T follicular helper cell (primary cell): ENCODE data around the gene CCDC74B.
"Not testable (repeated sequence)": the region's sequence is repeated elsewhere in the genome, so short reads cannot be mapped to it uniquely, and the experiment has no call there.

Experiments
- DNase-seq: peaks from one replicate; pipeline ENCODE4 v3.0.0-alpha.2; 2020; ENCODE audit warnings: low read depth

The CCDC74B gene

GRCh38 chr2:130150181-130151144 lies 5.6 kb upstream of the CCDC74B start:
- no peak for DNase-seq

DNA sequence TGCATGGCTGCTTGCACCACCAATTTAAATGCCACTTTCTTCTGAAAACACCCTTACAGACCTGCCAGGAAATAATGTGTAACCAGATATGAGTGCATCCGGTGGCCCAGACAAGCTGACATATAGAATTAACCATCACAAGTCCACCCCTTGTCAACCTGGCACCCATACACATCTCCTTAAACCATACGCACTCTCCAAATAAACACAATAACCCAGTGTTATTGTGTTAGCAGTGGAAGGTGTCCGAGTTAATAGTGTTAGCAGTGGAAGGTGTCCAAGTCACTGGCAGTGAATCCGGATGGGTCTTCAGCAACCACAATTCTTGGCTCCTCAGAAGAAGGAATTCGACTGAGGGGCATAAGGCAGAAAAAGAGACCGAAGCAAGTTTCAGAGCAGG lies 3.6 kb upstream of the CCDC74B start:
- not testable (repeated sequence) for DNase-seq

GRCh38 chr2:130143266-130144039 lies 1.5 kb downstream of the CCDC74B start:
- not testable (repeated sequence) for DNase-seq

GRCh38 chr2:130142396-130143265 lies 2.3 kb downstream of the CCDC74B start:
- DNase-seq: not testable (repeated sequence)

DNA sequence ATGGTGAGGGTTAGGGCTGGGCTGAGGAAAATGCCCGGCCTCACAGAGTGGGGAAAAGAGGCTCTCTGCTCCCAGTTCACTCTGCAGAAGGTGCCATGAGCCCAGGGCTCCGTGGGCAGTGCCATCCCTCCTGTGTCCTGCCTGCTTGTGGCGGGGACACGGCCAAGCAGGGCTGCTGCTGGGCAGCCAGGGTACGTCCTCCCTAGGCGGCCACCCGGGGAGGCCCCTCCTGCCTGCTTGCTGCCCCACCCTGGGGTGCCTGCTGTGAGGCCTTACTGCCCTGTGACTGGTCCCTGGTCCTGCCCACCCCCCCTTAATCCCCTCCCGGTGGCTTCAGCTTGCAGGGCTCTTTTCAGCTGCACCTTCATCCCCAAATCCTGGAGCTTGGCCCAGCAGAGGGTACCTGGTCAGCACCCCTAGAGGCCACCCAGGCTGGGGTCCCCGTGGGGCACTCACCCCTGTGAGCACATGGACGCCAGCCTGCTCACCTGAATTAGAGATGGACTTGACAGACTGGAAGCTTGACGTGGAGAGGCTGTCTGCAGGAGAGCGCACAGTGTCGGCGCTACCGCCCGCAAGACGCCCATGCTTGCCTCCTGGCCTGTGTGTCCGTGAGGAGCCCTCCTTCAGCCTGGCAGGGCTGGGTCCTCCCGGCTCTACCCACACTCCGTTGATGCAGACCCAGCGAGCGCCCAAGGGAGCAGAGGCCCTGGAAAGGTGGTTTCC lies 3.1 kb downstream of the CCDC74B start:
- not testable (repeated sequence) for DNase-seq

GRCh38 chr2:130141002-130141401 lies 3.9 kb downstream of the CCDC74B start:
- not testable (repeated sequence) for DNase-seq

- DNase-seq: not testable (repeated sequence)
Observed at GRCh38 chr2:130140516-130140915, 4.4 kb downstream of the CCDC74B start.

- not testable (repeated sequence) for DNase-seq
Observed at GRCh38 chr2:130139331-130140280, 5.3 kb downstream of the CCDC74B start.

DNA sequence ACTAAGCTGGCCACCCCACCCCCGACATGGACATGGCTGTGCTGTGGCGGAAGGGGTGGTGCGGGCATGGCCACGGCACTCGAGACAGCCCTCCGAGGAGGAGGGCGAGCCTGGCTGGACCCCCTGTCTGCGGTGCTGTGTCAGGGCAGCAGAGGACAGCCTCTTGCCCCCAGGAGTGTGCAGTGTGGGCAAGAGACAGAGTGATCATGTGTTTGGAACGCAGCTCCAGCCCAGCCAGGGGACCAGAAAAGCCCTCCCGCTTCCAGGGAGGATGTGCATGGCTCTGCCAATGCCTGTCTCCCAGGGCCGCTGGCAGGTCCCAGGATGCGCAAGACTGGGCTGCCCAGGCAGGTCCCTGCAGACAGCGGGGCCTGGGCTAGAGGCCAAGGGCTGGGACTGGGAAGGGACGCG lies 6.1 kb downstream of the CCDC74B start:
- DNase-seq: not testable (repeated sequence)

DNA sequence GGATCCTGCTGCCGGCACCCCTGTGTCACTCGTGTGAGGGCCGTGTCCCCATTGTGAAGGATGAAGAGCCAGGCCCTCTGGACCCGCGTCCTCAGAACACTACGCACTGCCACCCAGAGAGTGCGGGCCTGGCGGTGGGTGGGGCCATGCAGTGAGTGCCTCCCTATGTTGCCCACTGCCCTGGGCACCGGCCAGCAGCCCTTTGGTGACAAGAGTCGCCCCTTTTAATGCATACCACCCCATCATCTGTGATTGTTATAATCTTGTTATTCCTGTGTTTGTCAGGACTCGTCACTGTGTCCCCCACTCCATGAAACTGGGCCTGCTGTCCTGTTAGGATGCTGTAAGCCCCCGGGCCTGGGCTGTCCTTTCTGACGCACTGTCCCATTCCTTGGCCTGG lies 6.6 kb downstream of the CCDC74B start:
- DNase-seq: not testable (repeated sequence)

DNA sequence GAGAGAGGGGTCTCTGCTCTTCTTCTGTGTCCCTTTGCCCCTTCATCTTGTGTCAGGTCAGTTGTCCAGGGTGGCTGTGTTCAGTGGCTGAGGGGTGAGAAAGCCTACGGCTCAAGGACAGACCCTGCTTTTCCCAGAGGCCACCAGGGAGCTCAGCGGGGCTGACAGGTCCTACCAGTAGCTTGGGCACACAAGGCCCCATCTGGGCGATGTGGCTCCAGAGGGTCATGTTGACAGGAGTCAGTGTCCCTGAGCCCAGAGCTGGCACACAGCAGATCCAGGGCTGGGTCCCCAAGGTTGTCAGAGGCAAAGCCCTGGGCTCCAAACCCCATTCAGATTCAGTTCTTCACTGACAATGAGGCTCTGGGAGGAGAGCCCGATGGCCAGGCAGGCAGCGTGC lies 7.8 kb downstream of the CCDC74B start:
- DNase-seq: not testable (repeated sequence)

DNA sequence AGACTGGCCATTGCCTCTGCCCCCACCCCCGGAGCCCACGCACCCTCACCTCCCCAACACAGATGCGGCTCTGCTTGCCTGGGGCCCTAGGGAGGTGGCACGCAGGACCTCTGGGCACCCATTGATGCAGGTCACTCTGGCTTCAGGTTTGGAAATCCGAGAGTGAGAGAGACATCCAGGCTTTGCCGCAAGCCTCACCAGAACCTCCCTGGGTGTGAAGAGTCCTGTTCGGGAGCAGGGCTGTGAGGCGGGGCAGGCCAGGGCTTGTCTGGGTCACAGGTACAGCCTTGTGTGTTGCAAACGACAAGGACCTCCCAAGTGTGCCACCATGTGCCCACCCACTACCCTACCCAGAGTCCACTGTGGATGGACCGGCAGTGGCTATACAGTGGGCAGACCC lies 8.4 kb downstream of the CCDC74B start:
- not testable (repeated sequence) for DNase-seq

DNA sequence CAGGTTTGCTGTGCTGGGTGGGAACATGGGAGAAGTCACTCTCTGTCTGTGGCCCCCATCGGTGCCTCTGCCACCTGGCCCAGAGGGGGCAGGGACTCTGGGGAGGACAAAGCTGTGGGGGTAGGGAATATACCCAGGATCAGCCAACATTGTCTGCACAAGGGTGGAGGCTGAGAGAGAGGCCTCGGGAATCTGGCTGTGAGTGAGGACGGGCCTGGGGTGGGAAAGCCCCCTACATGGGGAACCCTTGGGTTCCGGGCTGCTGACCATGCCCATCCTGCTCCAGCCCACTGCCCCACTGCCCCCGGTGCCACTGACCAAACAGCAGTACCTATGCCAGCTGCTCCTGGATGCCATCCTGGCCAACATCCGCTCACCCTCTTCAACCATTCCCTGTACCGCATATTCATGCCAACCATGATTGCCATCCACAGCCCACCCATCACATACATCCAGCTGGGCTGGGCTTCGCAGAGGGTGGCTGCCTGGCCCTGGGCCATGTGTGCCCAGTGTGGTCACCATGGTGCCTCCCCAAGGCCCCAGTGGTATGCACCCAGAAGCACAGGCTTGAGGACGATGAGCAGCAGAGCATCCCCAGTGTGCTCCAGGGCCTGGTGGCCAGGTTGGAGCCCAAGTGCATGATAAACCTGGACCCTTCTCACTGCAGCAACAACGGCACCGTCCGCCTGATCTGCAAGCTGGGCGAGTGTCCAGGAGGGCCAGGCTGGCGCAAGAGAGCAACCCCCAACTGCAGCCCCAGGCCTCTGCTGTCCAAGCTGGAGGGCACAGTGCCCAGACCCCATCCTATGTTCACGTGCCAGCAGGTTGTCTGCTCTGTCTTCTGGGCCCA lies 9.0 kb downstream of the CCDC74B start:
- DNase-seq: no peak

GRCh38 chr2:130129120-130129829 lies 15.6 kb downstream of the CCDC74B start, which contains the start of gene POTEF:
Gene POTEF (minus strand): TSS chr2:130129222. CDS start chr2:130120515, 8,707 bp downstream.
- not testable (repeated sequence) for DNase-seq

DNA sequence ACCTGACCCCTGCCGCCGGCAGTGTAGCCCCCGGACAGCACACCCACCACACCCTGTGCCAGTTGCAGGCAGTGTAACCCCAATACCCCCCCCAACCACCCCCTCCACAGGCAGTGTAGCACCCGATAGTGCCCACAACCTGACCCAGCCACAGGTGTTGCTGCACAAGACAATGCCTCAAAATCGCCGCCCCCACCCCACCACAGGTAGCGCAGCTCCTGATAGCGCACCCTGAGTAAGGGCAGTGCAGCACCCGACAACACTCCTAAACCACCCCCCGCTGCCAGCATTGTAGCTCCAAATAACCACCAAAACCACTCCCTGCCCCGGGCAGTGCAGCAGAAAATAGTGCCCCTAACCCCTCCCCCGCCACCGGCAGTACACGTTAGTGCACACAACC lies 16.4 kb downstream of the CCDC74B start:
- DNase-seq: not testable (repeated sequence)

DNA sequence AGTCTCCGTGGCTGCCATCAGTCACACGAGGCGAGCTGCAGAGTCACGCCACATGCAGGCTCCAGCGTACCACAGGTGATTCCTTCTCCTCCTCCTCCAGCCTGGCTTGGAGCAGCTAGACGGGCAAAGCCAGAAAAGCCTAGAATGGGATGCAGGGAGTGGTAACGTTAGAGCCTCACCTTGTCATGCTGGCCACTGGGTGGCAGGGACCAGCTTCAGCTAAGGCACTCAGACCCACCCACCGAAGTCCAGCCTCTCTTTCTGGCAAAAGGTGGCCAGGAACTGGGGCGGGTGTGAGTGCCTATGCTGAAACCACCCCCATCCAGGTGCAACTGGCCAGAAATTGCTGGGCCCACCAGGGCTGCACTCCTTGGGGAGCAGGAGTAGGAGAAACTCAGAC lies 17.2 kb downstream of the CCDC74B start:
- not testable (repeated sequence) for DNase-seq

- DNase-seq: not testable (repeated sequence)
Observed at GRCh38 chr2:130120924-130121323, 24.0 kb downstream of the CCDC74B start.
